H1 (cell line): ENCODE data around the gene TRO. TPM values are rescaled to one million over a fixed set of nuclear protein-coding genes. Genes with fewer than 3 reads are reported as not detected.

Source experiments
- CBX5 ChIP-seq: fragments of 300-800, 300-1000 bp; sonication (generic); IDR thresholded peaks from 2 replicates; pipeline ENCODE4 v1.7.1; 2016; ENCODE audit warnings: antibody characterized with exemption, low read length, low read depth
- CTCF ChIP-seq, 3 experiments: IDR thresholded peaks; 1 replicate in 2 of 3; 2 replicates in 1 of 3; pipeline versions ENCODE4 v1.5.1 to v1.6.1; 2011; ENCODE audit warnings: low read length in 3 of 3, mild to moderate bottlenecking in 3 of 3, inconsistent platforms in 2 of 3, low read depth in 1 of 3, moderate library complexity in 1 of 3; ENCODE audit not compliant: insufficient read depth in 1 of 3; ENCODE audit errors: control extremely low read depth in 1 of 3
- EP300 ChIP-seq, 2 experiments: IDR thresholded peaks; 1 replicate in 1 of 2; 2 replicates in 1 of 2; pipeline ENCODE4 v1.6.1; 2011 to 2012; ENCODE audit warnings: low read depth in 2 of 2, low read length in 2 of 2, mild to moderate bottlenecking in 2 of 2, borderline replicate concordance in 1 of 2, inconsistent platforms in 1 of 2, moderate library complexity in 1 of 2
- EZH2 ChIP-seq: fragments of 200-600 bp; sonication (generic); IDR thresholded peaks from 2 replicates; pipeline ENCODE4 v1.7.1; 2012; ENCODE audit warnings: low read depth, mild to moderate bottlenecking, moderate library complexity, low read length, inconsistent platforms; ENCODE audit not compliant: severe bottlenecking
- MAFK ChIP-seq: IDR thresholded peaks from 2 replicates; pipeline ENCODE4 v1.6.1; 2012; ENCODE audit warnings: low read depth, mild to moderate bottlenecking, improper control_type of control experiment, low read length
- ZNF274 ChIP-seq: IDR thresholded peaks from 2 replicates; pipeline ENCODE4 v1.7.0; 2012; ENCODE audit warnings: low read length, borderline replicate concordance; ENCODE audit errors: extremely low read depth
- polyA plus RNA-seq, 7 experiments: library from polyadenylated mRNA; depleted of rRNA in 3 of 7; stranded (reverse) in 5 of 7; unstranded in 2 of 7; fragments of >200 nt in 5 of 7; fragments of 200-250 nt in 2 of 7; gene quantifications; 1 replicate in 5 of 7; 2 replicates in 1 of 7; 4 replicates in 1 of 7; pipeline versions ENCODE4 v1.2.1 to v1.2.3, GENCODE V29; 2011 to 2013; ENCODE audit warnings: missing spikeins in 2 of 7, mixed read lengths in 2 of 7
- total RNA-seq: library from RNA; stranded (reverse); fragmentation: NEBNext Ultra II Directional; extraction: Animal tissue kit (Norgen Biotek cat#: 25700); gene quantifications from 2 replicates; pipeline ENCODE4 v1.2.1, GENCODE V29; 2021

TRO gene
- total and polyA plus RNA-seq, 2 of the 8 experiments (the other 6 are each of a cell fraction or from before 2014, with no cell fraction given), result 49.5 to 57.6 TPM

DNA sequence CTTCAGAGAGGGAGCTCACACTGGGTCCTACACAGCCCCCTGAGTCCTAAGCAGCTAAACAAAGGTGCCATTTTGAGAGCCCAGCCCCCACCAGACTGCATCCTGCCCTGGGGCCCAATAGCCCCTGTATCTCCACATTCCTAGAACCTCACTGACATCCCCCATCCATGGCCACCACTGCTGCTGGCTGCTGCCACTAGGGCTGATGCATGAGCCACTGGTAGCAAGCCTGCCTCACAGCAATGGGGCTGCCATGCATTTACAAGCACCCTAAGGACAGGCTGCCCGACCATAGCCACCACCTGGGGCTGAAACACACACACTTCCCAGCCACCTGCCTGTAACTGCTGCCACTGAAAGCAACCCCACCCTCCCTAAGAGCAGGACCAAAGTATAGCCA, 26.5 kb upstream of the TRO start (continued):
- TF ChIP-seq CBX5, result no peak
- no peak for TF ChIP-seq EZH2
- no peak for TF ChIP-seq EP300 (IDR thresholded peaks at IDR 0.05; ENCODE audit: borderline replicate concordance in 1 of 2, low read depth in 2 of 2, low read length in 2 of 2)
- no peak for TF ChIP-seq MAFK
- TF ChIP-seq CTCF (IDR thresholded peaks at IDR 0.05; ENCODE audit: control extremely low read depth in 1 of 3, insufficient read depth in 1 of 3, low read depth in 1 of 3, low read length in 3 of 3), result no peak
- no peak for TF ChIP-seq ZNF274
- TF ChIP-seq, all 59 proteins: peak for 0
